Neuronal stem cell (in vitro differentiated cells): ENCODE data around the gene TNF. TPM values are rescaled to one million over a fixed set of nuclear protein-coding genes. Genes with fewer than 3 reads are reported as not detected.

ENCODE experiments used
- DNase-seq: peaks from one replicate; pipeline ENCODE4 v3.0.0-alpha.2; 2013; ENCODE audit warnings: low spot score
- H2AFZ ChIP-seq: one replicate; pipeline ENCODE4 v1.6.1; 2013; ENCODE audit warnings: mild to moderate bottlenecking, low read length, inconsistent platforms
- H2AK5ac ChIP-seq: 2 replicates; pipeline ENCODE4 v1.6.1; 2013; ENCODE audit warnings: low read depth, mild to moderate bottlenecking, inconsistent platforms, low read length, moderate library complexity, mixed read lengths
- H2BK120ac ChIP-seq: 2 replicates; pipeline ENCODE4 v1.6.1; 2013; ENCODE audit warnings: low read depth, mild to moderate bottlenecking, inconsistent platforms, low read length, moderate library complexity, mixed read lengths
- H2BK12ac ChIP-seq: one replicate; pipeline ENCODE4 v1.6.1; 2013; ENCODE audit warnings: low read length, inconsistent platforms
- H2BK15ac ChIP-seq: 2 replicates; pipeline ENCODE4 v1.6.1; 2013; ENCODE audit warnings: mild to moderate bottlenecking, low read length, inconsistent platforms, mixed read lengths
- H2BK5ac ChIP-seq: one replicate; pipeline ENCODE4 v1.6.1; 2013; ENCODE audit warnings: inconsistent platforms, mild to moderate bottlenecking, low read length, moderate library complexity
- H3K14ac ChIP-seq: one replicate; pipeline ENCODE4 v1.6.1; 2013; ENCODE audit warnings: low read length, inconsistent platforms
- H3K18ac ChIP-seq: 2 replicates; pipeline ENCODE4 v1.6.1; 2013; ENCODE audit warnings: low read length, inconsistent platforms
- H3K23ac ChIP-seq: 2 replicates; pipeline ENCODE4 v1.6.1; 2013; ENCODE audit warnings: low read depth, mild to moderate bottlenecking, mixed read lengths, low read length, inconsistent platforms; ENCODE audit not compliant: poor library complexity
- H3K27ac ChIP-seq: replicated peaks from 3 replicates; pipeline ENCODE4 v1.5.1; 2013; ENCODE audit warnings: low read length, inconsistent platforms
- H3K27me3 ChIP-seq, 3 experiments: 2 replicates each; pipeline ENCODE4 v1.6.1; 2013; ENCODE audit warnings: low read length in 3 of 3, mild to moderate bottlenecking in 2 of 3, inconsistent platforms in 1 of 3, low read depth in 1 of 3, mixed read lengths in 1 of 3, moderate library complexity in 1 of 3; ENCODE audit not compliant: control insufficient read depth in 3 of 3, insufficient read depth in 3 of 3
- H3K36me3 ChIP-seq, 2 donors: replicated peaks in 1 of 2; 2 replicates each; pipeline ENCODE4 v1.6.1; 2013; ENCODE audit warnings: low read length in 2 of 2; ENCODE audit not compliant: control insufficient read depth in 2 of 2, insufficient read depth in 2 of 2
- H3K4ac ChIP-seq: 2 replicates; pipeline ENCODE4 v1.6.1; 2013; ENCODE audit warnings: inconsistent platforms, mild to moderate bottlenecking, low read length, moderate library complexity
- H3K4me1 ChIP-seq, 2 donors: 1 replicate in 1 of 2; 2 replicates in 1 of 2; pipeline ENCODE4 v1.6.1; 2013; ENCODE audit warnings: low read length in 2 of 2, low read depth in 1 of 2; ENCODE audit not compliant: control insufficient read depth in 2 of 2, insufficient read depth in 1 of 2
- H3K4me2 ChIP-seq: one replicate; pipeline ENCODE4 v1.6.1; 2013; ENCODE audit warnings: mild to moderate bottlenecking, low read length, inconsistent platforms; ENCODE audit not compliant: insufficient read depth, poor library complexity, severe bottlenecking
- H3K4me3 ChIP-seq, 2 donors: 2 replicates each; pipeline ENCODE4 v1.5.1; 2013; ENCODE audit warnings: low read length in 2 of 2, mild to moderate bottlenecking in 2 of 2, inconsistent platforms in 1 of 2, moderate library complexity in 1 of 2
- H3K79me1 ChIP-seq: one replicate; pipeline ENCODE4 v1.6.1; 2013; ENCODE audit warnings: low read depth, mild to moderate bottlenecking, inconsistent platforms, low read length, moderate library complexity
- H3K9ac ChIP-seq: one replicate; pipeline ENCODE4 v1.6.1; 2013; ENCODE audit warnings: mild to moderate bottlenecking, low read depth, low read length, inconsistent platforms; ENCODE audit not compliant: poor library complexity
- H3K9me3 ChIP-seq, 2 donors: replicated peaks in 1 of 2; 2 replicates each; pipeline versions ENCODE3 to v1.6.1; 2013; ENCODE audit warnings: low read length in 2 of 2, mild to moderate bottlenecking in 2 of 2, inconsistent platforms in 1 of 2, low read depth in 1 of 2, mixed read lengths in 1 of 2, moderate library complexity in 1 of 2; ENCODE audit not compliant: control insufficient read depth in 2 of 2, insufficient read depth in 1 of 2
- H4K8ac ChIP-seq: one replicate; pipeline ENCODE4 v1.6.1; 2013; ENCODE audit warnings: low read depth, mild to moderate bottlenecking, inconsistent platforms, low read length, moderate library complexity
- H4K91ac ChIP-seq: one replicate; pipeline ENCODE4 v1.6.1; 2013; ENCODE audit warnings: low read length, low read depth, mild to moderate bottlenecking, inconsistent platforms; ENCODE audit not compliant: poor library complexity
- WGBS, 2 donors: extraction: QIAGEN DNeasy Blood & Tissue Kit; methylation state at CpG; one replicate each; pipeline ENCODE4 v1.1.7; 2013; ENCODE audit warnings: missing lambda C conversion rate in 2 of 2, mixed read lengths in 1 of 2; ENCODE audit not compliant: insufficient read length in 2 of 2, insufficient replicate concordance in 1 of 2; ENCODE audit errors: extremely low coverage in 2 of 2; 5-methylcytosine and 5-hydroxymethylcytosine counted together
- small RNA-seq: library from polyadenylated mRNA; stranded (forward); fragments of <200 nt; extraction: miRNeasy Mini kit (QIAGEN cat#:217004); gene quantifications from one replicate; pipeline ENCODE3, GENCODE V24; 2013; ENCODE audit not compliant: insufficient read depth

The TNF gene

DNA sequence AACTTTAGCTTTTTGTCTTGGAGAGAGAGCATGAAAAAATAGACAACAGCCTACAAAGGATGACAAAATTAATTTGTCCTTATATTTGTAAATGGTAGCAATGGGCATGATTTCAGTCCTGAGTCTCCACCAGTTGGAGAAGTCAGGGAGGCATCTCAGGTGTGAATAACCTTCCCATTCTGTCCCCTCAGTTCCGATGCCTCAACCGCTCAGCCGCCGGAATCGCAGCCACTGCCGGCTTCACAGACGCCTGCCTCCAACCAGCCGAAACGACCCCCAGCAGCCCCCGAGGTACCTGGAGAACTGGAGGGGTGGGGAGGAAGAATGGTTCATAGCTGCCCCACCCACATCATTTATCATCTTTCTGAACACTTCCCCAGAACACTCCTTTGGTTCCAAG, 48.7 kb downstream of the TNF start:
- H3K18ac ChIP-seq: no peak overlapping the region
- no CpG with 5 or more reads among the region's 10 CpGs for WGBS, 2 donors
- no peak overlapping the region for H2BK5ac ChIP-seq
- no peak overlapping the region for H2BK12ac ChIP-seq
- H3K4me2 ChIP-seq: no peak overlapping the region
- H4K91ac ChIP-seq: no peak overlapping the region
- H3K4me3 ChIP-seq: no peak overlapping the region
- H3K9ac ChIP-seq: no peak overlapping the region
- H3K36me3 ChIP-seq: peaks cover 61 to 78% of the 10 kb centered on the region in 2 donors
- no peak overlapping the region for H2BK15ac ChIP-seq
- no peaks in the 10 kb centered on the region for H3K27me3 ChIP-seq
- H3K79me1 ChIP-seq: peaks cover 5% of the 10 kb centered on the region
- no peak for DNase-seq
- H2AK5ac ChIP-seq: no peak overlapping the region
- H3K4me1 ChIP-seq: peaks cover 5 to 11% of the 10 kb centered on the region in 2 donors
- H4K8ac ChIP-seq: no peak overlapping the region
- H3K27ac ChIP-seq: no peak overlapping the region
- H3K4ac ChIP-seq: no peak overlapping the region
- no peak overlapping the region for H2BK120ac ChIP-seq
- no peak overlapping the region for H3K23ac ChIP-seq
- no peaks in the 10 kb centered on the region for H3K9me3 ChIP-seq
- H3K14ac ChIP-seq: no peak overlapping the region
- H2AFZ ChIP-seq: no peak overlapping the region

DNA sequence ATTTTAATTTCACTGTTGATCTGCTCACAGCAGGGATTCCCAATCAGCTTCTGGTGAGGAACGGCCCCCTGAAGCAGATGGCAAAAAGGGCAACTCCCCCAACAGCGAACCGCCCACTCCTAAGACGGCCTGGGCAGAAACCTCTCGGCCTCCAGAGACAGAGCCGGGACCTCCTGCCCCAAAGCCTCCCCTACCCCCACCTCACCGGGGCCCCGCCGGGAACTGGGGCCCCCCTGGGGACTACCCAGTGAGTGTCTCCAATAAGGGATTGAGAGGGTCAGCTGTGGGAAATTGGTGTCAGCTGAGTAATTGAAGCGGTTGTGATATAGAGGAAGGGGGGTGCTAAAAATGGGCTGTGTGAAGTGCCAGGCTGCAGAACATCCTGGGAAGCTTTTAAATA, 51.6 kb downstream of the TNF start:
- H3K4me3 ChIP-seq: no peak overlapping the region
- no peak overlapping the region for H2BK5ac ChIP-seq
- H3K36me3 ChIP-seq: peaks cover 75 to 100% of the 10 kb centered on the region in 2 donors
- peaks cover 7% of the 10 kb centered on the region for H3K79me1 ChIP-seq
- no peak overlapping the region for H3K9ac ChIP-seq
- no peak overlapping the region for H3K18ac ChIP-seq
- no peaks in the 10 kb centered on the region for H3K27me3 ChIP-seq
- no peak overlapping the region for H3K23ac ChIP-seq
- H4K8ac ChIP-seq: no peak overlapping the region
- no peak overlapping the region for H3K27ac ChIP-seq
- no peak overlapping the region for H2BK120ac ChIP-seq
- no peak overlapping the region for H2AFZ ChIP-seq
- peaks cover 5 to 7% of the 10 kb centered on the region in 2 donors for H3K4me1 ChIP-seq
- DNase-seq: no peak
- H3K4me2 ChIP-seq: no peak overlapping the region
- no peak overlapping the region for H2BK12ac ChIP-seq
- no CpG with 5 or more reads among the region's 10 CpGs for WGBS, 2 donors
- H3K14ac ChIP-seq: no peak overlapping the region
- H3K4ac ChIP-seq: no peak overlapping the region
- H2AK5ac ChIP-seq: no peak overlapping the region
- no peak overlapping the region for H4K91ac ChIP-seq
- H3K9me3 ChIP-seq: no peaks in the 10 kb centered on the region
- no peak overlapping the region for H2BK15ac ChIP-seq

DNA sequence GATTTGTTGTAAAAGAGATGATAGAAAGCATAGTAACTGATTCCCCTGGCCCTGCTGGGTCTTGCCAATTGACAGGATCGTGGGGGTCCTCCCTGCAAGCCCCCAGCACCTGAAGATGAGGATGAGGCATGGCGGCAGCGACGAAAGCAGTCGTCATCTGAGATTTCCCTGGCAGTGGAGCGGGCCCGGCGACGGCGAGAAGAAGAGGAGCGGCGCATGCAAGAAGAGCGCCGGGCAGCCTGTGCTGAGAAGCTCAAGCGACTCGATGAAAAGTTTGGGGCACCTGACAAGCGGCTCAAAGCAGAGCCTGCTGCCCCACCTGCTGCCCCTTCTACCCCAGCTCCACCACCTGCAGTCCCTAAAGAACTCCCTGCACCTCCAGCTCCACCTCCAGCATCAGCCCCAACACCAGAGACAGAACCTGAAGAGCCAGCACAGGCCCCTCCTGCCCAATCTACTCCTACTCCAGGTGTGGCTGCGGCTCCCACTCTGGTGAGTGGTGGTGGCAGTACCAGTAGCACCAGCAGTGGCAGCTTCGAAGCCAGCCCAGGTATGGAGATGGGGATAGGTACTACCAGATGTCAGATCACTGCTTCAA, 52.4 kb downstream of the TNF start:
- H3K14ac ChIP-seq: no peak overlapping the region
- no peak overlapping the region for H2BK12ac ChIP-seq
- H3K4me2 ChIP-seq: no peak overlapping the region
- H4K8ac ChIP-seq: no peak overlapping the region
- no peak overlapping the region for H3K18ac ChIP-seq
- H3K27me3 ChIP-seq: no peaks in the 10 kb centered on the region
- H2BK5ac ChIP-seq: no peak overlapping the region
- no peak overlapping the region for H2BK120ac ChIP-seq
- no peak overlapping the region for H2AK5ac ChIP-seq
- WGBS, 2 donors: no CpG with 5 or more reads among the region's 19 CpGs
- DNase-seq: no peak
- H3K79me1 ChIP-seq: peaks cover 15% of the 10 kb centered on the region
- no peaks in the 10 kb centered on the region for H3K9me3 ChIP-seq
- no peak overlapping the region for H3K4ac ChIP-seq
- peaks cover 75 to 100% of the 10 kb centered on the region in 2 donors for H3K36me3 ChIP-seq
- H3K23ac ChIP-seq: no peak overlapping the region
- H2AFZ ChIP-seq: no peak overlapping the region
- peak overlapping the region; percentile 60 for H4K91ac ChIP-seq
- no peaks in the 10 kb centered on the region for H3K4me1 ChIP-seq
- H3K9ac ChIP-seq: peak overlapping the region; percentile 45
- no peak overlapping the region for H2BK15ac ChIP-seq
- no peak overlapping the region for H3K27ac ChIP-seq
- no peak overlapping the region for H3K4me3 ChIP-seq

Small RNA genes lying within 50 kb of the gene (small RNA-seq; reads per million reads assigned to genes)
- gene SNORA38 (70.2 reads per million, percentile 95 among the genes with 10 or more reads in this experiment), gene SNORD117 (610 reads per million, percentile 99 among the genes with 10 or more reads in this experiment), gene SNORD84 (not detected), gene UQCRHP1 (not detected)
